ENCODE results near the gene THAP10.
"Not testable (repeated sequence)": the region's sequence is repeated elsewhere in the genome, so short reads cannot be mapped to it uniquely, and the experiment has no call there.

The THAP10 gene

GRCh38 chr15:70892002-70892911, at the start of gene THAP10, which contains the start of gene LRRC49:
Gene THAP10, minus strand, starts transcription at chr15:70892433. Its CDS starts 161 bp downstream, at chr15:70892272.
Gene LRRC49, plus strand, starts transcription at chr15:70892826. Its CDS starts 69 bp downstream, at chr15:70892895.
- DNase-seq = peak; percentile 93

DNA sequence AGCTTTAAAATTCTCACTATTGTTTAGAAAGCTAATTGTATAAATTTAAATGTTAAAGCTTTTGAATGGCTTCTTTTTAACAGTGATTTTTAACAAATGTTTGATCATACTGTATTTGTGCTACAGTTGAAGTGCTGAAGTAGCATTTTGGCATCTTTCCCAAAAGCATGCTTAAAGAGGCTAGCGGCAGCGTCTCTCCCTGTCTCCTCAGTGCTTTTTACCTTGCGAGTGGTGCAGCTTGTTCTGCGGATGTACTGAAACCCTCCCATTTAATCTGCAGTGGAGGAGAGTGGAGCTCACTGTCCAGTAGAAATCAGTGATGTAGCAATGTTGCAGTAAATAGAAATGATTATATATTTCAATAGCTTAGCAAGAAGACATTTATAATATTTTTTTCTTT, 44.1 kb upstream of the THAP10 start:
- no peak for DNase-seq

DNA sequence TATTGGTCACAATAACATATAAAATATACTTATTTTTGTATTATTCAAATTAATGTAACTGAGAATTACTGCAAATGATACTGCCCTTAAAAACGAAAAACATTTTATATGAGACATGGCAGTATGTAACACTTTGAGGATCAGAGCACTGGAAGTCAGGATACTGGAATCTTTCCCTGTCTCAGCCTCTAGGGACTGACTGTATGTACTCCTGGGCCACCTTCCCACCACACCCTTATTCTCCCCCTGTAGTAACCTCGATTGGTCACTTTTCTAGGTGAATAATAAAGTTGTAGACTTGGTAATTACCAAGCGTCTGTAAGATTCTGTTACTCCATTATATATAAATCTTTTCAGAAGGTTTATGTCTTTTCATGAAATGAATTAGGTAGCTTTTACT, 43.4 kb upstream of the THAP10 start:
- DNase-seq = no peak

DNA sequence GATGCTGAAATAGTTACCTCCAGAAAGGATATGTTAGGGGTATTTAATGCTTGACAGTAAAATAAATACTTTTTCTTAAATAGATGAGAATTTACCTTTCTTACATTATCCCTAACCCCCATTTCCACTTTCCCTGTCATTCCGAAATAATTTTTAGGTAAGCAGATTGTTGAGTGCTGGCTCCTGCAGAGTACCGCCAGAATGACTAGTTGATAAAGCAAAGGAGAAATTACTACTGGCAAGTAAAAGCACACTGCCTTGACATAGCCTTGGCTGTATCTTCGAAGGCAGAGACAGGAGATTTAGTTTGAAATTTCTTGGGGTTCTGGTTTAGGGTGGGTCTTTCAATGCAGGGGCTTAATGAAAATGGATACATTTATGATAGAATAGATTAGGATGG, 41.2 kb upstream of the THAP10 start:
- no peak for DNase-seq

- DNase-seq = no peak
Measured at GRCh38 chr15:70932397-70932796, 40.2 kb upstream of the THAP10 start.

DNA sequence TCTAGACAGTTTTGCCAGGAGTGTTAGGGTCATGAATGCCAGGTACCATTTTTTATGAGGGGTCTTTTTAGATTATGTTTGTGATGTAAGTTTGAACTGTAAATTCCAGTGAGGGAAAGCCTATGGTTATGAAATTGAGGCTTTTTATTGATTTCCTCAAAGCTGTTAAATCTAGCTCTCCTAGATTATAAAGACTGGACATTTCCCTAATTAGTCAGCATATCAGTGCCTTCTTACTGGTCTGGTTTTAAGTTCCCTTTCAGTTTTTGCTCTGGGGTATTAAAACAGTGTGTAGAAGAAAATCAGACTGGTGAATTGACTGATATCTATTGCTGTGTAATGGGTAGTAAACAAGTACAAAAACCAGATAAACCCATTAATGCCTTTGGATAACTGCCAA, 39.6 kb upstream of the THAP10 start:
- DNase-seq = no peak

DNA sequence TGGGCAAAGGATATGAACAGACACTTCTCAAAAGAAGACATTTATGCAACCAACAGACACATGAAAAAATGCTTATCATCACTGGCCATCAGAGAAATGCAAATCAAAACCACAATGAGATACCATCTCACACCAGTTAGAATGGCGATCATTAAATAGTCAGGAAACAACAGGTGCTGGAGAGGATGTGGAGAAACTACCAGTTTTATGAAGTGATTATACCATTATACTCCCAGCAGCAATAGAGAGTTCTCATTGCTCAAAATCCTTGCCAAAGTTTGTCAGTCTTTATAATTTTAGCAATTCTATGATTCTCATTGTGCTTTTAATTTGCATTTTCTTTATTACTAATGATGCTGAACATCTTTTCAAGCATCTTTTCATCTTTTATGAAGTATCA, 34.7 kb upstream of the THAP10 start:
- DNase-seq = not testable (repeated sequence)

- DNase-seq = no peak
Measured at GRCh38 chr15:70923311-70924080, 31.3 kb upstream of the THAP10 start.

DNA sequence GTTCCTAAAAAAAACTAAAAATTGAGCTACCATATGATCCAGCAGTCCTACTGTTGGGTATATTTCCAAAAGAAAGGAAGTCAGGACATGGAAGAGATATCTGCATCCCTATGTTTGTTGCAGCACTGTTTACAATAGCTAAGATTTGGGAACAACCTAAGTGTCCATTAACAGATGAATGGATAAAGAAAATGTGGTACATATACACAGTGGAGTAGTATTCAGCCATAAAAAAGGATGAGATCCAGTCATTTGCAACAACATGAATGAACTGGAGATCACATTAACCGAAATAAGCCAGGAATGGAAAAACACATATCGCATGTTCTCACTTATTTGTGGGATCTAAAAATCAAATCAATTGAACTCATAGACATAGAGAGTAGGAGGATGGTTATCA, 29.9 kb upstream of the THAP10 start:
- DNase-seq = no peak

GRCh38 chr15:70920981-70921696, 28.9 kb upstream of the THAP10 start:
- no peak for DNase-seq

DNA sequence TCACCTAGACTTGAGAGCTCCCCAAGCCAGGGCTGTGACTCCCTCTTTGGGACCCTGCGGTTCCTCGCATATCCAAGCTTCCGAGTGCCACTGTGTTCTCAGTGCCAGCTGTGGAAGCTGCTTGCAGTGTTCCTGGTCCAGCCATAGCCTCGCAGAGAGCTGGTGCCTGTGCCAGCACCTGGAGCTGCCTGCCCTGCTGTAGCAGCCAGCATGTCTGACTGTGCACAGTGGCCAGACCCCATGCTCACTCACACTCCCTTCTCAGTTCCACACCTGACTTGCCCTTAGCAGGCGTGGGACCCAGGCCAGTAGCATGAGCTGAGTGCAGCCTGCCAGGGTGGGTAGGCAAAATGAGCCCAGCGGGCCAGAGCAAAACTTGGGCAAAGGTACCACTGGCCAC, 25.7 kb upstream of the THAP10 start:
- no peak for DNase-seq

DNA sequence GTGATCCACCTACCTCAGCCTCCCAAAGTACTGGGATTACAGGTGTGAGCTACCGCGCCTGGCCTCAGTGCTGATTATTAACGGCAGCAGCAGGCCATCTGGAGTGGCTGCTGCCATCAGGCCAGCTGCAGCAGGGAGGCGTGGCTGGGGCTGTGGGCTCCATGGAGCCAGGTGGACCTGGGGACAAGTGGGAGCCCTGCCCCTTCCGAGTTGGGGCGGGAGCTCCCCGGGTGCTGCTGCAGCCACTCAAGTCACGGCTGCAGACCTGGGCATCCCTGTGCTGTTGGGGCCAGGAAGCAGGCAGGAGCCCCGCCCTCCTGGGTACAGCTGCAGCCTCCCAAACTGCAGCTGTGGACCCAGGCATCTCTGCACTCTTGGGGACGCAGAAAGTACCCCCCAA, 24.3 kb upstream of the THAP10 start:
- no peak for DNase-seq

DNA sequence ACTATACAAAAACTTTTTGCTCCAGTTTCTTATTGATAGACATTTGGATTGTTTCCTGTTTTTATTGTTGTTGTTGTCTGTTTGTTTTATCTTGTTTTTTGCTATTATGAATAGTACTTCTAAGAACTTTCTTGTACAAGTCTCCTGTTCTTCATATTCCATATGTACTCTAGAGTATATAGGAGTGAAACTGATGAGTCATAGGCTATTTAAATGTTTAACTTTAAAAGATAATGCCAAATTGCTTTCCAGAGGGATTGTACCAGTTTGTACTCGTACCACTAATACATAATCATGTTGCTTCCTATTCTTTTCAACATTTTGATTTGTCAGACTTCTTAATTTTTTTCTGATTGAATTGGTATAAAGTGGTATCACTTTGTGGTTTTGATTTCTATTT, 20.0 kb upstream of the THAP10 start:
- DNase-seq = no peak

GRCh38 chr15:70910958-70911357, 18.7 kb upstream of the THAP10 start:
- no peak for DNase-seq

- no peak for DNase-seq
Measured at GRCh38 chr15:70907784-70908471, 15.7 kb upstream of the THAP10 start.

DNA sequence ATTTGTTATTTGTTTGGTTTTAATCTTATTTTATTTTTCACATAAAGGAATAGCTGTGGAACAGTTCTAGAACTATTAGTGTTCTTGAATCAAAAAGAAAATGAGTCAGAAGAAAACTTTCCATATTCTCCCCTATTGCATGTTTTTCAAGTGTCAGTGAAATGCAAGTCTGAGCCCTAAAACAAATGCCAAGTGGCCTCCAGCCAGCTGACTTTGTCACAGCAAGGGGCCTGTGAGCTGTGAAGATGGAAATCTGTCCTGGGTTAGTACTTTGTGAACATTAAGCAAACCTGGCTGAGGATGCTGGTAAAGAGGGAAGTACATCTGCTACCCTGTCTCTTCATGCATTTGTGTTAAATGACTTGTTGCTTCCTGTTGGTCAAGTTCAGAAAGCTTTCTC, 14.6 kb upstream of the THAP10 start:
- no peak for DNase-seq

DNA sequence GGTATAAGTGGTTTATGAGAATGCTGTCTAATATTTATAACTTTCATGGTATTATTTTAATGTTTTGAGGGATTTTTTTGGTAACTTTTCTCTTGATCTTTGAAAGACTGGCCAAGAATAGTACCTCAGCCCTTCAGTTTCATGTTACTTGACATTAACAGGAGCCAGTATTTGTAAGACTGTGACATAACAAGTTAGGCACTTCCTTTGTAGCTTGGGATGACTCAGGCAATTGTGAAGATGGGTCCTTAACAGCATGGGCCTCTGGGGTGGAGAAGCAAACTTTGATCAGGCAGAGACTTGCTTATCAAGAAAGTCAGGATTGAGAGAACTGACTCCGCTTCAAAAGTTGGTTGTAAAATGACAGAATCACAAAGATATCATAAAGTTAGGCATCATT, 9.9 kb upstream of the THAP10 start:
- DNase-seq = no peak

- peak; percentile 55 for DNase-seq
Measured at GRCh38 chr15:70892912-70893560, 803 bp upstream of the THAP10 start.

- no peak for DNase-seq
Measured at GRCh38 chr15:70882361-70882760, 9.9 kb downstream of the THAP10 start.

GRCh38 chr15:70880781-70881180, 11.5 kb downstream of the THAP10 start:
- no peak for DNase-seq

GRCh38 chr15:70879401-70879800, 12.8 kb downstream of the THAP10 start:
- DNase-seq = no peak

- no peak for DNase-seq
Measured at GRCh38 chr15:70876683-70877082, 15.6 kb downstream of the THAP10 start.
